ENCODE data around the gene CCDC158. TPM values are rescaled to one million over a fixed set of nuclear protein-coding genes. Genes with fewer than 3 reads are reported as not detected.

Gene CCDC158
- total RNA-seq, 2 experiments from 2014 or later = not detected

- Mint-ChIP-seq H3K4me3 (no peak overlapping the region), H3K27me3 (peaks cover 12% of the 10 kb centered on the region), H3K27ac (no peak overlapping the region), H3K4me1 (ENCODE audit: low read depth) (no peaks in the 10 kb centered on the region), H3K36me3 (ENCODE audit: low read depth) (no peaks in the 10 kb centered on the region), H3K9me3 (no peaks in the 10 kb centered on the region)
- ChIA-PET POLR2A (no interaction called here), CTCF (no interaction called here)
- TF ChIP-seq, protein P1, sequence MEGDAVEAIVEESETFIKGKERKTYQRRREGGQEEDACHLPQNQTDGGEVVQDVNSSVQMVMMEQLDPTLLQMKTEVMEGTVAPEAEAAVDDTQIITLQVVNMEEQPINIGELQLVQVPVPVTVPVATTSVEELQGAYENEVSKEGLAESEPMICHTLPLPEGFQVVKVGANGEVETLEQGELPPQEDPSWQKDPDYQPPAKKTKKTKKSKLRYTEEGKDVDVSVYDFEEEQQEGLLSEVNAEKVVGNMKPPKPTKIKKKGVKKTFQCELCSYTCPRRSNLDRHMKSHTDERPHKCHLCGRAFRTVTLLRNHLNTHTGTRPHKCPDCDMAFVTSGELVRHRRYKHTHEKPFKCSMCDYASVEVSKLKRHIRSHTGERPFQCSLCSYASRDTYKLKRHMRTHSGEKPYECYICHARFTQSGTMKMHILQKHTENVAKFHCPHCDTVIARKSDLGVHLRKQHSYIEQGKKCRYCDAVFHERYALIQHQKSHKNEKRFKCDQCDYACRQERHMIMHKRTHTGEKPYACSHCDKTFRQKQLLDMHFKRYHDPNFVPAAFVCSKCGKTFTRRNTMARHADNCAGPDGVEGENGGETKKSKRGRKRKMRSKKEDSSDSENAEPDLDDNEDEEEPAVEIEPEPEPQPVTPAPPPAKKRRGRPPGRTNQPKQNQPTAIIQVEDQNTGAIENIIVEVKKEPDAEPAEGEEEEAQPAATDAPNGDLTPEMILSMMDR (IDR thresholded peaks at IDR 0.05) = no peak
- intact Hi-C loops (cut with micrococcal nuclease) = no loop called here
- no peak for ATAC-seq
- no peak for DNase-seq
These were observed 39.0 kb downstream of the CCDC158 start for GRCh38 chr4:76381986-76382385.

- ATAC-seq (no peak), DNase-seq (no peak)
- peaks cover 10% of the 10 kb centered on the region for H3K27me3 Mint-ChIP-seq
- no peak overlapping the region for H3K27ac Mint-ChIP-seq
- POLR2A ChIA-PET = no interaction called here
- intact Hi-C loops (cut with micrococcal nuclease) = no loop called here
- TF ChIP-seq, protein P1 (IDR thresholded peaks at IDR 0.05) = no peak
- no peaks in the 10 kb centered on the region for H3K9me3 Mint-ChIP-seq
- H3K4me1 Mint-ChIP-seq (ENCODE audit: low read depth) = no peaks in the 10 kb centered on the region
- H3K36me3 Mint-ChIP-seq (ENCODE audit: low read depth) = no peaks in the 10 kb centered on the region
- CTCF ChIA-PET = interaction anchor here (1.2 to 1.5 kb wide), 2 partner anchors 101 to 201 kb away, joined by 3 to 6 read pairs; no protein-coding TSS in a partner anchor
- H3K4me3 Mint-ChIP-seq = no peak overlapping the region
These were observed 40.4 kb downstream of the CCDC158 start for GRCh38 chr4:76380561-76380960.

DNA sequence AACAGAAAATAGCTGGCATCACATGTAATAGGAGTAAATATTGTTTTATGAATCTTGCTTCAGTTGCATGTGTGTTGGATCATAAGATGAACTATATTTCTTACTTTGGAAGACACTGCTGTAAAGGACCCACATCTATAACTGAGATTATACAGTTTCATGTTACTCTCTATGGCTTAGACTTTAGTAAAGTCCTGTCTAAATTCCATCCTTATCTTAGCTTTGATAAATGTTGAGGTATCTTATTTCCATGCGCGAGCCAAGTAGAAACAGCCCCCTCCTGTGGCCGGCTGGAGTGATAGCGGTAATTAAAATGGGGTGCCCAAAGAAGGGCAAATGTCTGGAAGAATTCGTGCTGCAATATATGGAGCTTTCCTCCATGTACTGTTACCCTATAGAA, 43.0 kb downstream of the CCDC158 start:
- no peaks in the 10 kb centered on the region for H3K9me3 Mint-ChIP-seq
- CTCF ChIA-PET = interaction anchor here (0.7 to 7.9 kb wide), 52 partner anchors 9 to 383 kb away, joined by 3 to 141 read pairs (median 5); partner anchors contain the start of genes NUP54 and STBD1
- no peaks in the 10 kb centered on the region for H3K36me3 Mint-ChIP-seq (ENCODE audit: low read depth)
- ATAC-seq (peak; percentile 34), DNase-seq (peak; percentile 61)
- peaks cover 2% of the 10 kb centered on the region for H3K27me3 Mint-ChIP-seq
- no peak overlapping the region for H3K4me3 Mint-ChIP-seq
- POLR2A ChIA-PET = interaction anchor here (1.1 kb wide), 1 partner anchor 163 kb away, joined by 3 read pairs; no protein-coding TSS in a partner anchor
- H3K4me1 Mint-ChIP-seq (ENCODE audit: low read depth) = no peaks in the 10 kb centered on the region
- no peak overlapping the region for H3K27ac Mint-ChIP-seq
- intact Hi-C loops (cut with micrococcal nuclease) = loop anchor here (2.0 to 10.0 kb wide), 2 partner anchors 103 to 197 kb away; no protein-coding TSS in a partner anchor
- TF ChIP-seq, protein P1 (IDR thresholded peaks at IDR 0.05) = peak; percentile 69

DNA sequence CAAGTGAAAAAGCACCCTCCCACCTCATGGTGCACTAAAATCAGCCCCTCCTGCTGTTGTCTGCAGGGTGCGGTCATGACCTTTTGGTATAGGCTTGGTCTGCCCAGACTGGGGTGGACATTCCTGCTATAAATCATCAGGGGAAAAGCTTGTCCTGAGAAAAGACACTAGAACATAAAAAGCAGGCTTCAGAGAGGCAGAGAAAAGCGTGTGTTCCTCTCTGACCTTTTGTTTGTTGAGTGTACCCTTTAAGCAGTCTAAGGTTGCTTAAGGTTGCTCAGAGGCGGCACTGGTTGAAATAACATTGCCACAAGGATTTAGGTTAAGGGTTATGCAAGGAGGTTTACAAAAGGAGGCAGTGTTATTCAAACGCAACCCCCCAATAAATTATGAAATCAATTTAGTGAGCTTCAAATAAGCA, 43.5 kb downstream of the CCDC158 start:
- Mint-ChIP-seq H3K4me3 (no peak overlapping the region), H3K27ac (no peak overlapping the region), H3K27me3 (peaks cover 2% of the 10 kb centered on the region), H3K4me1 (ENCODE audit: low read depth) (no peaks in the 10 kb centered on the region), H3K36me3 (ENCODE audit: low read depth) (no peaks in the 10 kb centered on the region), H3K9me3 (no peaks in the 10 kb centered on the region)
- POLR2A ChIA-PET = interaction anchor here (1.1 kb wide), 1 partner anchor 162 kb away, joined by 3 read pairs; no protein-coding TSS in a partner anchor
- DNase-seq (no peak), ATAC-seq (no peak)
- CTCF ChIA-PET = interaction anchor here (0.7 to 7.9 kb wide), 48 partner anchors 8 to 382 kb away, joined by 3 to 141 read pairs (median 5); partner anchors contain the start of genes NUP54 and STBD1
- intact Hi-C loops (cut with micrococcal nuclease) = loop anchor here (10.0 kb wide), 1 partner anchor 103 kb away; no protein-coding TSS in a partner anchor
- TF ChIP-seq, protein P1 (IDR thresholded peaks at IDR 0.05) = no peak

GRCh38 chr4:76376534-76376933, 44.4 kb downstream of the CCDC158 start:
- CTCF ChIA-PET = interaction anchor here (0.6 to 7.9 kb wide), 17 partner anchors 7 to 196 kb away, joined by 3 to 141 read pairs (median 8); partner anchors contain the start of gene STBD1
- no peak for ATAC-seq
- Mint-ChIP-seq H3K4me3 (no peak overlapping the region), H3K9me3 (no peaks in the 10 kb centered on the region), H3K27ac (no peak overlapping the region), H3K27me3 (peaks cover 2% of the 10 kb centered on the region), H3K4me1 (ENCODE audit: low read depth) (no peaks in the 10 kb centered on the region), H3K36me3 (ENCODE audit: low read depth) (no peaks in the 10 kb centered on the region)
- TF ChIP-seq, protein P1 (IDR thresholded peaks at IDR 0.05) = no peak
- POLR2A ChIA-PET = no interaction called here
- DNase-seq = no peak
- intact Hi-C loops (cut with micrococcal nuclease) = loop anchor here (10.0 kb wide), 1 partner anchor 102 kb away; no protein-coding TSS in a partner anchor

All from activated CD8-positive, alpha-beta T cell treated with anti-CD3 and anti-CD28 coated beads for 36 hours (primary cell).